Stimulated activated CD4-positive, alpha-beta T cell treated with anti-CD3 and anti-CD28 coated beads, TNF-alpha, amount 100 ng/mL, for 4 hours (primary cell): ENCODE results near the gene ZDHHC11B.
"Not testable (repeated sequence)": the region's sequence is repeated elsewhere in the genome, so short reads cannot be mapped to it uniquely, and the experiment has no call there.

Experiments used
- DNase-seq, 3 experiments: peaks; one replicate each; pipeline ENCODE4 v3.0.0-alpha.2; 2020; ENCODE audit warnings: low read depth in 3 of 3

ZDHHC11B gene

DNA sequence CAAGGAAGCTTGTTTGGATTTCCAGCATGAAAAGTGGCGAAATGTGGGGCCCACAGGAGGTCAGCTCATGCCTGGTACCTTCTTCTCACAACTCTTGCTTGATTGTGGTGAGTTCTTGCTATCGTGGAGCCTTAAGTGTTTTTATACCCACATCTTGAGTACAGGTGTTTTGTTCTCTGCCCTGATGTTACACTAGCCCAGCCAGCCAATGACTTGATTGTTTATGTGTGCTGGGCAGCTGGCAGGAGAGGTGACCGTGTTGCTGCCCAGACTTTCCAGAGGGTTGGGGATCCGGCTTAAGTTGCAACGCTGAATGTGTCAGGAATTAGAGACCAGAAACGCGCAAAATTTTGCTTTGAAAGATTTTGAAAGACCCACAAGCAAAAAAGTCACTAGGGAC, 67.4 kb downstream of the ZDHHC11B start:
- DNase-seq = no peak

DNA sequence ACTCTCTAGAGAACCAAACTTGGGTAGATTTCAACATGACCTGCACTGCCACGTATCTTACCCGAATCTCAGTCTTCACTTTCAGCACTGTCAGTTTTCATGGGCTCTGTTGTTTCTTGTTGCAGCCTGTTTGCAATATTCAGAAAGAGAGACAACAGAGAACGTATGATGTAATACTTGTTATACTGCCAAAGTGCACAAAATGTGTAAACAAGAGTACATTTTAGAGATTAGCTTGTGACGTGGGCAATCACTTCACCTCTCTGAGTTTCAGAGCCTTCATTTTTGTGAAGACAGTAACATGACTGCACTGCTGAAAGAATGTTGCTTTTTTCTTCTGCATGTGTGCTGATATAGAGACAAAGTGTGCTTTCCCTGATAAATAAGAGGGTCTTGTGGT, 67.8 kb downstream of the ZDHHC11B start:
- not testable (repeated sequence) for DNase-seq

DNA sequence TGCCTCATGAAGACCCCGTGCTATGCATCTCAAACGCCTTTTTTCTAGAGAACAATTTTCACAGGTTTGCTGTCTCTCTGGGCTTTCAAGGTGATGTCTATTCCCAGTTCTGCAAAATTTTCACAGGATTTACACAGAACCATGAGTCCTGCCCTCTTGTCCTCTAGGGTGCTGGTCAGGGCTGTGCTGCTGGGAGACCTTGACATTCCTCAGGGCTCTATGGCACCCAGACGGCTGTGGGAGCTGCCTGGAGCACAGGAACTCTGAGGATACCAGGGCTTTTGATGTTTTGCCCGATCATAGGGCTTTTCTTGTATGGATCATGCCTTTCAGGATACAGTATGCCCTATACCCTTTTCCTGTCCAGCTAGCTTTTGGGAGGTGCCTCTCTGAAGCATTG, 68.9 kb downstream of the ZDHHC11B start:
- not testable (repeated sequence) for DNase-seq

DNA sequence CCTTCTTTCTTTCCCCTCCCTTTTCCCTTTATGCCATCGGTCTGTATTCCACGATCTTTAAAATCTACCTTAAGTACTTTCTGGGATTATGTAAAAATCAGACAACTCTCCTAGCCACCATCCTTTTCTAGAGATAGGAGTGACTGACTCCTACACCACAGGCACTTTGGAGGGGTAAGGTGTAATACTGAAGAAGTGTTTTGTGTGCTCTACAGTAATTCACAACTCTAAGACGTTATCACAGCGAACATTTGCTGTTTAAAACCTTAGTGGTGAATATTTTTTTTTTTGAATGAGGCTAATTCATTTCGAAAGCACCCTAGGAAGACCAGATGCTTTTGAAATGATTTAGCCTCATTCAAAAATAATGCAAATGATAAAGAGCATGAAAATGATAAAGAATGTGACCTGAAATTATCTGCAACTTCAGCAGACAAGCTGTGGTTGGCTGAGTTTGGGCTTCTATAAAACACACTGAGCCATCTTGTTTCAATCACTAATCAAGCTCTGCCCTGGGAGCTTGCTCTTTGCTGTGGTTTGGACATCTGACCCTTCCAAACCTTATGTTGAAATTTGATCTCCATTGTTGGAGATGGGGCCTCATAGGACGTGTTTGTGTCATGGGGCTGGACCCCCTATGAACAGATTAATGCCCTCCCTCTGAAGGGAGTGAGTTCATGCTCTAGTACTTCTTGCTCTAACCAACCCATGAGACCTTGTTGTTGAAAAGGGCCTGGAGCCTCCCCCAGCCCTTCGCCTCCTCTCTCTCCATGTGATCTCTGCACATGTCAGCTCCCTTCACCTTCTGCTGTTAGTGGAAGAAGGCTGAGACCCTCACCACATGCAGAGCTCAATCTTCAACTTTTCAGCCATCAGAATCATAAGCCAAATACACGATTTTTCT, 70.1 kb downstream of the ZDHHC11B start:
- not testable (repeated sequence) for DNase-seq

DNA sequence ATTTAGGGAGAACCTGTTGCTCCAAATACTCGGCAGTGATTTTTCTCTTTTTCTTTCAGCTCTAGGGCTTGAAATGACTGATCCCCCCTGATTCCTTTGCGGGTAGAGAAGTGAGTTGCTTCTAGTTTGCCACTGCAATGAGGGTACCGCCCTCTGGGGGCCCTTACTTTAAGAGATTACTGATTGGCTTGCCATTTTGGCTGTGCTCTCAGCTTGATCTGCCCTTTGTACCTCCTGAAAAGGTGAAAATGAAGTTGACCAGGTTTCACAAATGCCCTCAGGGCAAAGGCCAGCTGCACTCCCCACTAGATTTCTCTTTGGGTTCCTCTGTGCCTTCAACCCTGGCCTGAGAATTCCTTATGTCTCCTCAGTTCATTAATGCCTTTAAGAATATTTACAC, 70.8 kb downstream of the ZDHHC11B start:
- DNase-seq = not testable (repeated sequence)

DNA sequence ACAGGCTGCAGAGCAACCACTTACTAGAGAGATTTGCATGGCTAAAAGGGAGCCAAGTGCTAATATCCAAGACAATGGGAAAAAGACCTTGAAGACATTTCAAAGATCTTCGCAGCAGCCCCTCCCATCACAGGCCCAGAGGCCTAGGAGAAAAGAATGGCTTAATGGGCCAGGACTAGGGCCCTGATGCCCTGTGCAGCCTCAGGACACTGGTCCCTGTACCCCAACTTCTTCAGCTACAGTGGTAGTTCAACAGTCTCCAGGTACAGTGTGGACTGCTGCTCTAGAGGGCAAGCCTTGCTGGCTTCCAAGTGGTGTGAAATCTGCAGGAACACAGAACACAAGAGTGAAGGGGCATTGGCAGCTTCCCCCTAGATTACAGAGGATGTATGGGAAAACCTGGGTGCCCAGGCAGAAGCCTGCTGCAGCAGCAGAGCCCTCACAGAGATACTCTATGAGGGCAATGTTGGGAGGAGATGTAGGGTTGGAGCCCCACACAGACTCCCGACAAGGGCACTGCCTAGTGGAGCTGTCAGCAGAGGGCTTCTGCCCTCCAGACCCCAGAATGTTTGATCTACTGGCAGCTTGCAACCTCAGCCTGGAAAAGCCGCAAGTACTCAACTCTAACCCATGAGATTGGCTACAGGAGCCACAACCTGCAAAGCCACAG, 75.5 kb downstream of the ZDHHC11B start:
- DNase-seq = not testable (repeated sequence)

DNA sequence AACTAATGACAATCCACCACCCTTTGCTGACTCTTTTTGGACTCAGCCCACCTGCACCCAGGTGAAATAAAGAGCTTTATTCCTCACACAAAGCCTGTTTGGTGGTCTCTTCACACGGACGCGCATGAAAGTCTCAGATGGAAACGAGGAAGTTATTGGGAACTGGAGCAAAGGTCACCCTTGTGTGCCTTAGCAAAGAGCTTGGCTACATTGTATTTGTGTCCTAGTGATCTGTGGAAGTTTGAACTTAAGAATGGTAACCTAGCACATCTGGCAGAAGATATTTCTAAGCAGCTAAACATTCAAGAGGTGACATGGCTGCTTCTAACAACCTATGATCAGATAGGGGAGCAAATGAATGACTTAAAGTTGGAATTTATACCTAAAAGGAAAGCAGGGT, 76.2 kb downstream of the ZDHHC11B start:
- DNase-seq = not testable (repeated sequence)

DNA sequence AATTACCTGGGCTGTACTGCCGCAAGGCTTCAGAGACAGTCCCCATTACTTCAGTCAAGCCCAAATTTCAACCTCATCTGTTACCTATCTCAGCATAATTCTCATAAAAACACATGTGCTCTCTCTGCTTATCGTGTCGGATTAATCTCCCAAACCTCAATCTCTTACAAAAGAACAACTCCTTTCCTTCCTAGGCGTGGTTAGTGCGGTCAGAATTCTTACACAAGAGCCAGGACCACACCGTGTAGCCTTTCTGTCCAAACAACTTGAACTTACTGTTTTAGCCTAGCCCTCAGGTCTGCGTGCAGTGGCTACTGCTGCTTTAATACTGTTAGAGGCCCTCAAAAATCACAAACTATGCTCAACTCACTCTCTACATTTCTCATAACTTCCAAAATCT, 78.4 kb downstream of the ZDHHC11B start:
- DNase-seq = not testable (repeated sequence)

DNA sequence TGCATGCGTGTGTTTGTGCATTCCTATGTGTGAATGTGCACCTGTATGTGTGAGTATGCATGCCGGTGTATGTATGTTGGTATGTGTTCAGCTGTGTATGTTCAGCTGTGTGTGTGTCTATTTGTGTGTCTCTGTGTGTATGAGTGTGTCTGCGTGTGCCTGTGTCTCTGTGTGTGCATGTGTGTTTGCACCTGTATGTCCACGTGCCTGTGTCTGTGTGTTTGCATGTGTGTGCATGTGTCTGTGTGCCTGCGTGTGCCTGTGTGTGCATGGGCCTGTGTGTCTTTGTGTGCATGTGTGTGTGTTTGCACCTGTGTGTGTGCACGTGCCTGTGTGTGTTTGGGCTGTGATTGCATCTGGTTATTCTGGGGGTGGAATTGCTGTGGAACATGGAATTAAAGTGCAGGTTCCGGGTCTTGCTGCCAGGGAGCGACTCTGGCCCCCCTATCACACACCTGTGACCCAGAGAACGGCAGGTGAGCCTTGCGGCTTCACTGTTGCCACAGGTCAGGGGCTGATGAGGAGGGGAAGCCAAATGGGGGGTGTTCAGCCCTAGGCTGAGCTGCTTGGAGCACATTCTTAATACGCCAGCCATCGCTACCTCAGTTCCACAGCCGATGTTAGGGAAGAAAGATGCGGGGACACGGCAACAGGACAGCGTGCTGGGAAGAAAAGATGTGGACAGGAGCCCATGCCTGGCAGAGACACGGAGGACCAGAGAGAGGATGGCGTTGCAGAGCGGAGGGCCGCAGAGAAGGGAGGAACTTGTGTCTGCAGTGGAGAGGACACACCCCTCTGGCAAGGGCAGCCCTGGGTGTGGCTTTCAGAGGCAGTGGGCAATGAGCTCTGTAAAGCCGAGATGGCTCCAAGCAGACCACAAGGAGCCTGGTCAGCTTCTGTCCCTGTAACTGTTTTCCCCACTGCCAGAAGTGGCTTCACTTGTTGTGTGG, 87.5 kb downstream of the ZDHHC11B start:
- DNase-seq = not testable (repeated sequence)

DNA sequence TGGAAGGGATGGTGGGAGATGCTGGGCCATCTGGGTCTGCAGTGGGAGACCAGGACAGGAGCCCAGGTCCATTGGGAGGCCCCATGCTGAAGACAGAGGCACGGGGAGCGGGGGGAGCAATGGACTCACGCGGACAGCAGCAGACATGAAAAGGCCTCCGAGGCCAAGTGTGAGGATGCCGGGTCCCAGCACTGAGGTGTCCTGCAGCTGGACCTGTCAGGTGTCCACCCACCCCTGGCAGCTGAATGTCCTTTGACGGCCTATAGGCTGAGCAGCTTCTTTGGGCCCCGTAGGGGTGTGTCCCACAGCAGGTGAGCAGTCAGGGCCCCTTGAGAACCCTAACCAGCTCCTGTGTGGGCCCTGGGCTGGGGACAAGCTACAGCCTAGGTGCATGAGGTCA, 88.3 kb downstream of the ZDHHC11B start:
- not testable (repeated sequence) for DNase-seq

DNA sequence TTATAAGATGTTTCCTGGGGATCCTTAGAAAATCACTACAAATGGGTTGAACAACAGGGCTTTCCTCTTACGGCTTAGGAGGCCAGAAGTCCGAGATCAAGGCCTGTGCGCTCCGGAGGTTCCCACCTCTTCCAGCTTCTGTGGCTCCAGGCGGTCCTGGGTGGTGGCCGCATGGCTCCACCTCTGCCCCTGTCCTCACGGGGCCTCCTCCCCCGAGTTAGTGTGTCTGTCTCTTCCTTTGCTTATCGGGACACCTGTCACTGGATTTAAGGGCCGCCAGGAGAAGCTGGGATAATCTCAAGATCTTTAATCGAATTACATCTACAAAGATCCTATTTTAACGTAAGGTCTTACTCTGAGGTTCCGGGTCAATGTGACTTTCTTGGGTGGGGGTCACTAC, 89.1 kb downstream of the ZDHHC11B start:
- not testable (repeated sequence) for DNase-seq

DNA sequence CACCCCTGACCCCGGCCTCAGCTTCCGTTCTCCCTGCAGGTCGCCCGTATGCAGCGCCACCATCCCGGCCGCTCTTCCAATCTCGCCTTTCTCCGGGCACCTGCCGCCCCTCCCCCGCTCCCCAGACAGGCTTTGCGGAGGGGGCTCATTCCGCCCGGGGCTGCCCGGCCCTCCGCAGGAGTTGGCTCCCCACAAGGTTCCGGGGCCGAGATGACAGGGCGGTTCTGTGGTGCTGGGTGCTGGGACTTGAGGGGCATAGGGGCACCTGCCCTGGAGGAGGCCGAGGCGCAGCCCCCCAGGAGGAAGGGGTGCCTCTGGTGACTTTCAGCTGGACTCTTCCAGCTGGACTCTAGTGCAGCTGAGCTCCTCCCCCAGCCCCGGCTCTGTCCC, 90.5 kb downstream of the ZDHHC11B start:
- not testable (repeated sequence) for DNase-seq

DNA sequence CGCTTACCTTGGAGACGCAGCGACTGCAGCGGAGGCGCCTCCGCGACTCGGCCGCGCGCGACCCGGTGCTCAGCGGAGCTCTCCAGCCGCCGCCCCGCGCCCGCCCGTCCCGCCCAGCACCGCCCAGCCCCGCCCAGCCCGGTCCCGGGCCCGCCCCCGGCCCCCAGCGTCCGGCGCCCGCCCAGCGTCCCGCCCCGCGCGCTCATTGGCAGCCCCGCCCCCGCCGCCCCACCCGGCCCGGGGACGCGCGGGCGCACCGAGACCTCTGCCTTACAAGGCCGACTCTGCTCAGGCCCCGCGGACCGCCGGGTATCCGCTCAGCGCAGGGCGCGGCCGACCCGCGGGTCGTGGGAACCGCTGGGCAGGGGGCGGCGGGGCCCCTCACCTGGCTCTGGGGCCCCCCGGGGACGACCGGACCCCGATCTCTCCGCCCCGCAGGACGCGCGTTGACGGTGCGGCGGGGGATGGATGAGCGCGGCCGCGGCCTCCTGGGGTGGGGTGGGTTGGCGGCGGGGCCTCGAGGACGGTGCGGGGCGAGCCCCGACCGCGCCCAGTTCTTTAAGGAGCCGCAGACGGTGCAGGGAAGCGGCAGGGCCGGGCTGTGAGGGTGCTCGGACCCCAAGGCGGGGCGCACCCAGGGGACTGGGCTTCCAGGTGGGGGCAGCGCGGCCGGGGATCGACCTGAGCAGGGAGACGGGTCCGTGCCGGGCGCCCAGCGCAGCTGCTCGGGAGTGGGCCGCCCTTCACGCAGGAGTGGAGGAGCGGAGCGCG, 91.1 kb downstream of the ZDHHC11B start, which contains the start of gene TPPP:
TPPP (minus strand) TSS at position 82 of the 771 bp plus-strand sequence. CDS start 15,292 bp downstream, outside the sequence.
- DNase-seq = peak; percentile 62 to 80 (median 79)

DNA sequence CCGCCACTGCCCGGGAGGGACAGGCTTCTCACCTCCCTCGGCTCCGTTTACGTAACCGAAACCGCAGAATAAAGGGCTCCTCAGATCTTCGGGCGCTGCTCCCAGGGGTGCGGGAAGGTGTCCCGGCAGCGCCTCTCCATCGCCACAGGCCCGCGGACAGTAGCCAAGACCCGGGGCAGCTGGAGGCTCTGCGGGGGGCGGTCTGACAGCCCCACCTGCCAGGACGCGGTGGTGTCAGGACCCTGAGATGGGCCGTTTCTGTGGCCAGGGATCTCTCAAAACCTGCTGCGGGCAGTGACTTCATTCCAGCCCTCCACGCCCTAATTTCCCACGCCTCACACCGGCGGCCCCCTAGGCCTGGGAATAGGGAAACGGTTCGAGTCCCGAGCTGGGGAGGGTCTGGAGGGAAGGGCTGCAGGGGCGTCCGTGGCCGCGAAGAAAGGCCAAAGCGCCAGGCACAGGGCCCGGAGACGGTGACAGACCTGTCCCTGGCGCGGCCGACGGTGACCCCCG, 91.9 kb downstream of the ZDHHC11B start:
- not testable (repeated sequence) for DNase-seq

DNA sequence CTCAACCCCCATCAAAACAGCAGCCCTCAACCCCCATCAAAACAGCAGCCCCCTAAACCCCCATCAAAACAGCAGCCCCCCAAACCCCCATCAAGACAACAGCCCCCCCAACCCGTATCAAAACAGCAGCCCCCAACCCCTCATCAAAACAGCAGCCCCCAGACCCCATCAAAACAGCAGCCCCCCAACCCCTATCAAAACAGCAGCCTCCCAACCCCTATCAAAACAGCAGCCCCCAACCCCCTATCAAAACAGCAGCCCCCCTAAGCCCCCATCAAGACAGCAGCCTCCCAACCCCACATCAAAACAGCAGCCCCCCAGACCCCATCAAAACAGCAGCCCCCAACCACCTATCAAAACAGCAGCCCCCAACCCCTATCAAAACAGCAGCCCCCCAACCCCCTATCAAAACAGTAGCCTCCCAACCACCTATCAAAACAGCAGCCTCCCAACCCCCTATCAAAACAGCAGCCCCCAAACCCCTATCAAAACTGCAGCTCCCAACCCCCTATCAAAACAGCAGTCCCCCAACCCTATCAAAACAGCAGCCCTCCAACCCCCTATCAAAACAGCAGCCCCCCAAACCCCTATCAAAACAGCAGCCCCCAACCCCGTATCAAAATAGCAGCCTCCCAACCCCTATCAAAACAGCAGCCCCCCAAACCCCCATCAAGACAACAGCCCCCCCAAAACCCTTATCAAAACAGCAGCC, 92.6 kb downstream of the ZDHHC11B start:
- no peak for DNase-seq

DNA sequence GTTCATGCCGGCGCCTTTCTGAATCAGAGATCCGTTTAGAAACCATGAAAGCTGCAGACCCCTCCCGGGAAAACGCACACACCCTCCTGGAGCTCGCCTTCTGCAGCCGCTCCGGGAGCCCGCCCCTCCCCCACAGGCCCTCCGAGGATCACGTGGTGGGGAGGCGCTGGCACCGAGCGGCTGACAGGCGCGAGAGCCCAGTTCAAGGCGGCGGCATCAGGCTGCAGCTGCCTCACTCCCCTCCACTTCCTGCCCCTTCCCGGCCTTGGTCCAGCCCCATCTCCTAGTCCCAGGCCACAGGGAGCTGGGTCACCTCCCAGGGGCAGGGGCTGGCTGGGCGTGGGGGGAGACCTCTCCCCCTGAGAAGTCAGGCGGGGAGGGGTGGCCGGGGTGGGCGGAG, 93.5 kb downstream of the ZDHHC11B start:
- DNase-seq = not testable (repeated sequence)

DNA sequence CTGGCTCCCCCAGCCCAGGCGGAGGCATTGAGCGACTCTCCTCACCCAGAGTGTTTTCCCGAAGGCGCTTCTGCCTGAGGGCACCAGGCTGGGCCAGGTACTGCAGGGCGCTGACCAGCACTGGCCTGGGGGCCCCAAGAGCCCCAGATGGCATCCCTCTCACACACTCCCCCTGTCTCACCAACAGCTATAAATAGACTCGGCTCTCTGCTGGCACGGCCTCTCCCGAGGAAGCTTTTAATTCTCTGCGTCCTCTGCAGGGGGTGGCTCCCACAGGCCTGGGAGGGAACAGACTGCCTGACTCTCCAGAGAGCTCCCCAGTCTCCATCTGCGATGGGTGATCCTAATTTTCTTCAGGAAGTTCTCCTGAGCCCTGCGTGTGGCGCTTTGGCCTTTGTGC, 94.2 kb downstream of the ZDHHC11B start:
- not testable (repeated sequence) for DNase-seq

DNA sequence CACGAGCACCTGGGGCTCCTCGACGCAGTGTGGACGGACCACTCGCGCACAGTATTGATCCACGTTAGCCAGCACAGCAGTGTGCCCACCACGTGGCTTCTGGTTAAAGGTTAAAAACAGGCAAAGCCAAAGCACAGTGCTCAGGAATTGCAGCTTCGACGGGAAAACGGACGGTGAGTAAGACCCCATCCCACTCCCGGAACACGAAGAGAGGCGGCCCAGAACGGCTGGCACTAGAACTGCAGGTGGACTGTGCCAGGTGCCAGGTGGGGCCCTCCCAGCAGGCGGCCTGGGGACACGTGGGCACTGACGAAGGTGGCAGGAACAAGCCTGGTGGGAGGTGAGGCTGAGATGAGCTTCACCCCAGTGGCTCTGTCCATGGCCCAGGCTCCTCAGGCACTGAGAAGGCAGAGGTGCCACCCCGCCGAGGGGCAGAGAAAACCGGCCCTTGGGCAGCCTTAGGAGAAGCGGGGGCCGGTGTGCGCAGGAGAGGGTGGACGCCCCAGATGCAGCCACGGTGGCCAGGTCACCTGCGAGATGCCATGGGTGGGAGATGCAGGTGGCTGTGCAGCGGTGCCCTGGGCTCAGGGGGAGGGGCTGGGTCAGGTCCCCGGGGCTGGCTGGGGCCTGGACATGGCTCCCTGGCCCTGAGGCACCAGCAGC, 96.0 kb downstream of the ZDHHC11B start:
- not testable (repeated sequence) for DNase-seq

DNA sequence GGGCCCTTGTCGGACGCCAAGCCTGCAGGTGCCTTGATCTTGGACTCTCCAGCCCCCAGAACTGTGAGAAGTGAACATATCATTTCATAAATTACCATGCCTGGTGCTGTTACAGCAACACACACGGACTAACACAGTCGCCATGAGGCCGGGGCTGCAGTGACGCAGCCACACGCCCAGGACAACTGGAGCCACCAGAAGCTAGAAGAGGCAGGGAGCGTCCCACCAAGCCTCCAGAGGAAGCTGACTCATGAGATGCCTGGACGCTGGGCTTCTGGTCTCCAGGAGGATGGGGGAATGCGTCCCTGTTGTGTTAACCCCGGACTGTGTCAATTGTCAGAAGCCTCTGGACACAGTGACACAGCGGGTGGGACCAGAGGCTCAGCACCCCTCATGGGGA, 97.6 kb downstream of the ZDHHC11B start:
- DNase-seq = not testable (repeated sequence)
